Renal cortex interstitium (tissue), 11 donors: ENCODE results near the gene TBL1XR1. TPM values are rescaled to one million over a fixed set of nuclear protein-coding genes. Genes with fewer than 3 reads are reported as not detected.

Source experiments
- DNase-seq, 11 donors: peaks; one replicate each; pipeline ENCODE4 v3.0.0-alpha.2; 2013; ENCODE audit warnings: low read depth in 9 of 11, low spot score in 4 of 11; ENCODE audit errors: extremely low read depth in 1 of 11
- polyA plus RNA-seq, 3 donors: library from polyadenylated mRNA; unstranded; fragments of 120-200 nt; gene quantifications; one replicate each; pipeline ENCODE4 v1.2.1, GENCODE V29; 2013; ENCODE audit not compliant: insufficient read length in 3 of 3

TBL1XR1 gene
- polyA plus RNA-seq, 3 donors, result 131 to 143 (median 139) TPM

DNA sequence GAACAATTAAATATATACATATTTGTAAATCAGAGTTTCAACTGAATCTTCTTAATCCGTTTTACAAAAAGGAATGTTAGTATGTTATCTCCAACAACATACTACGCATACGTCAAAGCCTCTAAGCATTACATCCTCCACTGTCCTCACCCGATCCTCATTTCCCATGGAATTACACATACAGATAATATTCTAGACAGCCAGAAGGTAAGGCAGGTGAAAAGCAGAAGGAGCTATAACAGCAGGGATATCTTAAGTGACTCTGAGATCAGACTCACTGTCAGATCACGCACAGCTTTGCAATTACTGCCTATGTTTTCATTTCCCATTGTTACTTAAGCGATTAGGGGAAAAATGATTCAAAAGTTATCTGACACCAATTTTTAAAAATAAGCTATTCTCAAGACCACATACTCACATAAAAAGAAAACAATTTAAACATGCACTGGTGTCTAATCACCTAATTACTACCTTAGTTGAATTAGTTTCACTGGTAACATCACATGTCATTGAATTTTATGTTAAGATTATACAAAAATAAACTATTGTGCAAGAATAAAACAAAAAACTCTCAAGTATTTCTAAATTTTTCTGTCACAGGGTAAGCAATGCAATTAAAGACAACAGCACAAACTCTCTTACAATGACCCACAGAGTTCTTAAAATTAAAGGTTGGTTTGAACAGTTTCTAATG is 92.8 kb downstream of the TBL1XR1 start:
- DNase-seq, result no peak

DNA sequence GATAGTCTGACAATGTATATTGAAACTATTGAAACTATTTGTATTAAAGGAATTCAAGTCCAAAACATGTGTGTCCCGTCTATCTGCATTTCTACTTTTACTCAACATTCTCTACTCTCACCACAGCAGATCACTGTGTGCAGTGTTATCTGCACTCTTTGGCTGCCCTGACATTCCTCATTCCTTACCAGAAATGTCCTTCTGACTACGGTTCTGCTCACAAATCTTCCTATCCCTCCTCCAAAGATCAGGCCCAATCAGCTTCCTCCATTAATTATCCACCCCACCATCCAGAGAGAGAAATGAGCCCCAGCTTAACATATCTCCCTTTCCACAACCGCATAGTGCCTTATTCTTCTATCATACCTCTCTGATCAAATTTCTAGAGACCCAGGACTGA is 94.7 kb downstream of the TBL1XR1 start:
- DNase-seq, result no peak

DNA sequence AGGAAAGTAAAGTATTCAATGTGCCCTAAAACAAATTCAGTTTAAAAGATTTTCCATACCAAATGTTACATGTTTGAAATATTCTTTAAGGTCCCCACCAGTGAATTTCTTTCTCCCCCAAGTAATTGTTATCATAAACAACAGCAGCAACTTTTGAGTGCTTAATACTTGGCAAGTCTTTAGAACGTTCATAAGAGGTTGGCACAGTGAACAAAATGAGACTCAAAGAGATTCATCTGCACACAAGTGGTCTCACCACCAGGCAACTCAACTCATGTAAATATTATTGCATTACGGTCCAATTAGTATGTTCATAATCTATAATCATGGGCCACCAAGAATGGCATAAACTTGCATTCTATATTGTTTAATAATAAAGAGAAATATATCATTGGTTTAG is 98.7 kb downstream of the TBL1XR1 start:
- no peak for DNase-seq

DNA sequence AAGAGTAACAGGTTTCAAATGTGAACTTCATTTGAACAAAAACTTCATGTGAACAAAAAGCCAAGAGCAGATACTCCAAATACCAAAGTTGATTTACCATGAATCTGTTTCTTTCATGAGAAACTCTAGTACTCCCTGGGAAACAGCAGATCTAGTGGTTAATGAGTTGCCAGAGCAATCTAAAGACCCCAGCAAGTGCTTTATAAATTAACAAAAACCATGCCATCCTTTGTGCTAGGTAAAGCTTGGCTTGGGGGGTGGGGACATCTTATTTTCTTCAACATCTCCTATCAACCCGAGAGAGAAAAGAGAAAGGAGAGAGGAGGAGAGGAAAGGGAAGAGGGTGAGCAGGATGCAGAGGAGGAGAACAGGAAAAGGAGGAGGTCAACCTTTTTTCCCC is 100.7 kb downstream of the TBL1XR1 start:
- peak in 2 of 11 donors; percentile 9 to 19 for DNase-seq

DNA sequence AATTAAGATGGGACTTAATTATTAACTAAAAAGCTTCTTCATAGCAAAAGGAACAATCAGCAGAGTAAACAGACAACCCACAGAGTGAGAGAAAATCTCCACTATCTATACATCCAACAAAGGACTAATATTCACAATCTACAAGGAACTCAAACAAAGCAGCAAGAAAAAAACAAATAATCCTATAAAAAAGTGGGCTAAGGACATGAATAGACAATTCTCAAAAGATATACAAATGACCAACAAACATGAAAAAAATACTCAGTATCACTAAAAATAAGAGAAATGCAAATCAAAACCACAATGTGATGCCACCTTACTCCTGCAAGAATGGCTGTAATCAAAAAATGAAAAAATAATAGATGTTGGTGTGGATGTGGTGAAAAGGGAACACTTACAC is 103.3 kb downstream of the TBL1XR1 start:
- no peak for DNase-seq

DNA sequence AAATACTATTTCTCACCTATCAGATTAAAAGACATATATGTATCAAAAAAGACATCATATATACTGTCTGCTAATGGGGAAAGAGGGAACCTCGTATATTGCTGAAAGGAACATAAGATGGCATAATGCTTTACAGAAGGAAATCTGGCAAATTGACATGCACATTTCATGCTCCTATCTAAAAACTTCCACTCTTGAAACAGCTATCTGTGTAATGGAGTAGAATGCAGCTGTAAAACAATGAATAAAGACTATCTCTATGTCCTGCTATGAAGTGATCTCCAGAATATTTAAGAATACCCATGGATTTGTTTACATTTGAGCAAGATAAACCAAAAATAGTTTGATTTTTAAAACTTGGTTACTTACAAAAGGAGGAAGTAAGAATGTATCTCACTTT is 107.4 kb downstream of the TBL1XR1 start:
- DNase-seq, result no peak

DNA sequence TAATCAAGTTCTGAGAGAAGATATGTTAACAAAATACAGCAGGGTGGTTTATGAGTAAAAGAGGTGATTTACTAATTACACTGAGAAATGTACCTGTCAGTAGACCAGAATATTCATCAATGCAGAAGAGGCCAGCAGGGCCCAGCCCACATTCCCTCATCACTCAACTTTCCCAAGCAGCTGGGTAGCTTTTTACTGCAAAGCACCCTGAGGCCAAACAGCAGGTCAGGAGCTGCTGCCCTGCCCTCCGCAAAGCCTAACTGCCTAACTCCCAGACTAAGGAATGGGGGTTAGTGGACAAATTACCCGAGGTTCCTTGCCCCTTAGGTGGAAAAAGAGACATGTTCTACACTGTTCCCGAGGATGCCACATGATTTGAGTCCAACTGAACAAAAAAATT is 108.2 kb downstream of the TBL1XR1 start:
- no peak for DNase-seq

DNA sequence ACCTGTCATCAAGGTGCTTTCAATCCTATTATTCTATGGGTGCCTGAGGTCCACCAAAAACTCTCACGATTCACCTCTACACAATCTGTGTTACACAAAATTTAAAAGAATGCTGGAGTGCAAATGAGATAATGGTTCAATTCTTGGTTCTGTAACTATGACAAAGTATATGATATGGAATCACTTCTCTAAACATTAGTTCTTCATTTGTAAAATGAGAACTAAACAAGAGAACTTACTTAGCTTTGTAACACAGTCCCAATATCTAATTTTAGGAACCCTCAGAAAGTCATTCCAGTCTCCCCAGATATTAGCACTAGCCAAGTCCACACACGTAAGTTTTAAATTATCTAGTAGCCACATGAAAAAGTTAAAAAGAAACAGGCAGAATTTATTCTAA is 111.5 kb downstream of the TBL1XR1 start:
- DNase-seq, result no peak

DNA sequence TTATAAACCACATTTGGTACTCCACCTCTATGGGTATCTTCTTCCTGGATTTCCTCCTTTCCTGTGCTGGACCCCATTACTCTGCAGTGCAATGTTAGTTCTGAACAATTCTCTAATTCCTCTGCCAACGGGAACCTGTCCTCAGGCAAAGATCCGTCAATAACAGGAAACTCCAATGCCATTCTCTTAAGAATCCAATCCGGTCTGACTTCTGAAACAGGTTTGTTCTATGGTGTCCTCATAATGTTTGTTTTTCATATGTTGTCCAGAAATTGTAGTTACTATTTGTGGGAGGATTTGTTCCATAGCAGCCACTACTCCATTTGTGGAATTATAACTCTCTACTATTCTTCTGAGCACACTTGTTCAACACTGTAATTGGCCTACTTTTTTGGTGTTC is 112.7 kb downstream of the TBL1XR1 start:
- DNase-seq, result no peak

DNA sequence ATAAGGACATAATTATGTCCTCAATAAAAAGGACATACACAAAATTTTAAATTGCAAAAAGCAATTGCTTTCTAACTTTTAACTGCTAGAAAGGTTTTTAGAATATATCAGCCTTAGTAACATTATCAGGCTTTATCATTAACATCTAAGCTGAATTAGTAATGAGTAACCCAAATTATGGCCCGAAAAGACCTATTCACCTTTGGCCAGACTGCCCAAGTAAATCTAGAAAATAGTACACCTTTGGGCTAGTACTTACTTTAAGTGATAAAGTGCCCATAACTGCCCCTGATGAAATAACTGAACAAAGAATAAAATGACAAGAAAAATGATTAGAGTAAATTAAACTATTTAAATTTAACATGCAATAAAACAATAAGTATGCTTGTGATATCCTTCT is 117.2 kb downstream of the TBL1XR1 start:
- no peak for DNase-seq

DNA sequence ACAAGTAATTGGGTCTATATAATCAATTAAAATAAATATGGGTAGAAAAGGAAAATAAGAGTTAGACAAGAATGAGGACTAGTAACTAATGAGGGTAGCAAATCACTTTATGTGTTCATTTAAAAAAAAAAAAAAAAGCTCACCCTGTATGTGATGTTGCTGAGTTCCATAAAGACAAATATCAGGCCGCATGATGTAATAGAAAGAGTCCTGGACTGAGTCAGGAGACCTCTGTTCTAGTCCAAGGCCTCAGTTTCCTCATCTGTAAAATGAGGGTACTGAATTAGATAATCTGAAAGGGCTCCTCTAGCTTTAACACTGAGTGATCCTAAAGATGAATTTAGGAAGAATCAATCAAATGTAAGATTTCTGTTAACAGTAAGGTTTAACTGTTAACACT is 117.6 kb downstream of the TBL1XR1 start:
- no peak for DNase-seq

DNA sequence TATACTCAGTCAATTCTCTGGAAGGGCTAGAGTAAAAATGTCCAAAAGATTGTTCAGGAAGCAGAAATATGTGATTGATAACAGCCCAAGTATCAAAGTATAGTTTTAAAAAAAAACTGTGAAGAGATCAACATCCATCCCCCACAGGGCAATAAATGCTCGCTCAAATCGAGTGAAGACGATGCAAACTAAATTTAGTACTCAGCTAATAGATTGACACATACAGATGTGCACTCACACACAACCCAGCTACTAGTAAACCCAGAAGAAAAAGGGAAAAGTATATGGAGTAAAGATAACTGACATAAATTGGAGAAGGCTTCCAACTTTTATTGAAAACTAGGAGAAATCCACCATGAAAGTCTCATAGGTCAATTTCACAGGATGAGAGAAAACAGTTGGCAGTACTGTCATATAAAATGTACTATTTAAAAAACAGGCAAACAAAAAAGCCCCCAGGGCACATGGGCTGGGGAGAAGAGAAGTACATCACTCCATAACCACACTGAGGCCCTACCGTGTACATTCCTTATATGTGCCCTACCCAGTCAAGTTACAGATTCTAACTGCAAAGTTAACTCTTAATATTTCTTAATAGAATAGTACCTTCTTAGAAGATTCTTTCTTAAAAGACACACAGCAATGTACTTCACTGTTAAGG is 125.7 kb downstream of the TBL1XR1 start:
- DNase-seq, result no peak

DNA sequence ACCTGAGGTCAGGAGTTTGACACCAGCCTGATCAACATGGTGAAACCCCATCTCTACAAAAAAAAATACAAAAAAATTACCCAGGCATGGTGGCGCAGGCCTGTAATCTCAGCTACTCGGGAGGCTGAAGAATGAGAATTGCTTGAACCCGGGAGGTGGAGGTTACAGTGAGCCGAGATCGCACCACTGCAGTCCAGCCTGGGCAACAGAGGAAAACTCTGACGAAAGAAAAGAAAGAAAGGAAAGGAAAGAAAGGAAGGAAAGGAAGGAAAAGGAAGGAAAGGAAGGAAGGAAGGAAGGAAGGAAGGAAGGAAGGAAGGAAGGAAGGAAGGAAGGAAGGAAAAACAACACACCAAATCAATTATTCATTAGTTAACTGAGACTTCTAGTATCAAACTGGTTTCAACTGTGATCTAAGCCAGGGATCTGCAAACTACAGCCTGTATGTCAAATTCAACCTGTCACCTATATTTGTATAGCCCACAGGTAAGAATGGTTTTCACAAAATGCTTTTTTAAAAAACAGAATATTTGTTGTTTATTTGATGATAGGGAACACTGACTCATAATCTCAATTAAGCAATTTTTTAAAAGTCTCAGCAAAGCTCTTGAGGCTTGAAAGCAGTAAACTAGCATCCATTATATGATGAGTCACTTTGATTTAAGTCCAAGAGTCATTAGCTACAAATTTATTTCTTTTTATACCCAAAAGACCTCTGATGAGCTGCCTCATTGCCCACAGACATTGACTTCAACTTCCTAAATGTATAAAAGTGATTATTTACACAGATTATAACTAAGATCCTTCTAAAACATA is 127.6 kb downstream of the TBL1XR1 start:
- no peak for DNase-seq

DNA sequence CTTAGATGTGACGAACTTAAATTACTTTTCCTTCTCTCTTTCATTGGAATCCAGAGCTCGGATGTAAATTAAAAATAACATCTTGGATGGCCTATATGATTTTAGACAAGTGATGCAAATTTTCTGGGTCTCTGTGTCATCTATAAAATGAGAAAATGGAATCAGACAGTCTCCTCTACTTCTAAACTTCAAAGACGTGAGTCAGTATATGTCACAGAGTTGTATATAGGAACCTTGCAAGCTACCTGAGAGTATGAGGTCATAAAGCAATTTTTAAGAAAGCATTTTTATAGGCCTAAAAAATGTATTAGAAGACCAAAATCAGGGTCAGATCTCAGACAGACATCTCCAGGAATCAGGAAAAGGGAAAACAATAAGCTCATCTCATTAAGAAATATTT is 128.3 kb downstream of the TBL1XR1 start:
- no peak for DNase-seq

DNA sequence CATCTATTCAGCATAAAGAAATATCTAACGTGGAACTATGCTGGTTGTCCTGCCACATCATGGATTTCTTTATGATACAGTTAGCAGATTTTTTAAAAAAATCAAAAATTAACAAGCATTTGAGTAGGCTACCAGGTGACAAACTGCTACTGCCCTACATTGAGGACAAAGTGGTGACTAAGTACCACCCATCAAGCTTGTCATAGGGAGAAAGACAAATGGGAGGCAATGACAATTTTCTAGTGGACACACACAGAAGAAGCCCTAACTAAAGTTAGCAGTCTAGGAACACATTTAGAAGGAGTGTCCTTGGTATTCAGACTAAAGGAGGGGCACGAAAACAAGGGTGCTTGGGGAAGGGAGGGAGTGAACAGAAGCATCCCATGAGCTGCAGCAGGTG is 131.2 kb downstream of the TBL1XR1 start:
- no peak for DNase-seq

DNA sequence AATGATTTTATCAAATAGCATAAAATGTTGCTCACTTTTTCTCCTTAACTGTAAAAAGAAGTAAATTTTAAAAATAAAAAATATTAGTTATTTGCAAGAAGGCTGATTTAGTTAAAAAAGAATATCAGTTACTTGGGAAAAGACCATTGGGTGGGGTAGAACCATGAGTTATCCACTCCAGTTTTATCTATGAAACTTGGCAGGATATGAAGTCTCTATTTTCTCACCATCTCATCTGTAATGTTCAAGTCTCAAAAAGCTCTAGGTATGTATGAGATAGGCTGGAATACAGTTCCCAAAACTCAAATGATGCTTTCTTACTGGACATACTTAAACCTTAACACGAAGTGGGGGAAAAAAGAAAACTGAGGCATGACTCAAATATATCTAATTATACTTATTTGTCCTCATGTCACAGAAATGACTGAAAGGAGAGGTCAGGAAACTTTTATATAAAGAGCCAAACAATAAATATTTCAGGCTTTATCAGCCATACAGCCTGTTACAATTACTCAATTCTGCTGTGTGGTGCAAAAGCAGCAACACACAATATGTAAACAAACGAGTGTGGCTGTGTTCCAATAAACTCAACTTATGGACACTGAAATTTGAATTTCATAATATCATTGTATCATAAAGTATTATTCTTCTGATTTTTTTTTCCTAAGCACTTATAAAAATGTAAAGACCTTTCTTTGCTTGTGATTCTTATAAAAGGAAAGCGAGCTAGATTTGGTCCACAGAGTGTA is 131.8 kb downstream of the TBL1XR1 start:
- no peak for DNase-seq

DNA sequence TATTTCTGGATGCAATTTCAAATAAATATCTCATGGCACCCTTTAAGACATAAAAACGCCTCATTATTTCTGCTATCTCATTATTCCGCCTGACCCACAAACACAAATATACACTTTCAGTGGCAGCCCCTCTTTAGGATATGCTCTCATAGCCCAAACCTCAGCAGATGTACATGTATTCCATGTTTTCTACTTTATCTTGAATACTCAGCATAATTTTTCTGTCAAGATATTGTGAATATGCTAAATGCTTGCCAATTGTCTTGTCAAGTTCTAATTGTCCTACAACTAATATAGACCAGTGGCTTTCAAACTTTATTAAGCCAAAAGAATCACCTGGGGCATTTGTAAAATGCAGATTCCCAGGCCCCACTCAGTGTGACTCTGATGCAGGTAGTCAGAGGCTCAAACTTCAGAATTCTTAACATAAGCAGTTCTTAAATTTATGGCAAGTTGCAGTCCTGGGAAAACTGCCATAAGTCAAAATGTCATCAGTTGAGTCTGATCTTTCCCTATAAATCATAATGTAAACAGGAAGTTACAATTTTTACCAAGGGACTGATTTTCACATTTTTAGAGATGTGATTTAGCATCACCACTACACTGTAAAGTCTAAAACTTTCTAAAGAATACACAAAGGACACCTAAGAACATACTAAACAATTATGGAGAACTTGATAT is 135.1 kb downstream of the TBL1XR1 start:
- DNase-seq, result no peak

DNA sequence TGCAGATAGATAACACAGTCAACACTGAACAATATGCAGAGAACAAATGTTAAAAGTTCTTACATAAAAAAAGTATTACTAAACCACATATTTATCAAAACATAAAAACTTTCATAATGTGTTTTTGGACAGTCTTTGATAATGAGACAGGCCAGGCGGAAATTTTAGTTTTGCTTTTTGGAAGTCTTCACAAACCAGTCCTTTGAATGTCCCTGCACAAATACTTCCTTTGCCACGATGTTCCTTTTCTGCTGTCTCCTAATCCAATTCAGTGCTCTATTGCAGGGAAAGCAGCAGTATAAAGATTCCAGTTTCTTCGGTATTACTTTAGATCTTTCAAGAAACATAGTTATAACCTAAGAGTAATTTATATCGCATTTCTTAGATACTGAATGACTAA is 135.9 kb downstream of the TBL1XR1 start:
- no peak for DNase-seq

DNA sequence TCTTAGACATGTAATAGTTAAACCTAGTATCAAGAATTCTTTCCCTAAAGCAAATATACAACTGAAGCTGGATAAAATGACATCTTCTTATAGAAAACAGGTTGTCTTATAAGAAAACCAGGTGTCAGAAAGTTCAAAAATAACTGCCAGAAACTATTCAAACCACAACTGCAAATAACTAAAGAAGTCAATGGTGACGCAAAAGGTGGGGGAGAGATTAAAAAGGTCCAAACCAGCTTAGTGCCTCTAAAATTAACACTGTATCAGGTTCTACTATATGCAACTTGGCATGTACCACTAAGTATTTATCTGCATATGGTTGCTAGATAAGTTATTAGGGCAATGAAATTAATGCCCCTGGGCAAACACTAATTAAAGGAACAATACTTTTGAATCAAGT is 136.8 kb downstream of the TBL1XR1 start:
- no peak for DNase-seq
